GM12875 (cell line): ENCODE data around the gene PGGHG.

Source experiments
- H3K4me3 ChIP-seq: one replicate; pipeline ENCODE4 v1.5.1; 2011; ENCODE audit warnings: low read depth, low read length, control low read depth
- TF ChIP-seq, protein P1 (sequence below): IDR thresholded peaks from 2 replicates; pipeline ENCODE4 v1.5.1; 2011; ENCODE audit warnings: low read depth, mild to moderate bottlenecking, control low read depth, inconsistent platforms, low read length, moderate library complexity, borderline replicate concordance; ENCODE audit not compliant: insufficient read depth

PGGHG gene

DNA sequence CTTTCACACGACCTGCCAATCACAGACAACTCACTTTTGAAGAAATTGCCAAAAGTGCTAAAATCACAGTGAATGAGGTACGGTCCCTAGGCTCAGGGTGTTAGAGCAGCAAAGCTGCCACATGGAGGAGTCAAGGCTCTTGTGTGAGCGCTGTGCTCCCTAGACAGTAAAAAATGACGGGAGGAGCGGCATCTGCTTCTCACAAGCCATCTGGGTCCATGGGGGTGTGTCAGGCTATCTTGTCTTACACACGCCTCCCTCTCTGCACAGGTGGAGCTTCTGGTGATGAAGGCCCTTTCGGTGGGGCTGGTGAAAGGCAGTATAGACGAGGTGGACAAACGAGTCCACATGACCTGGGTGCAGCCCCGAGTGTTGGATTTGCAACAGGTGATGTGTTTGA, 37.4 kb upstream of the PGGHG start:
- TF ChIP-seq, protein P1, sequence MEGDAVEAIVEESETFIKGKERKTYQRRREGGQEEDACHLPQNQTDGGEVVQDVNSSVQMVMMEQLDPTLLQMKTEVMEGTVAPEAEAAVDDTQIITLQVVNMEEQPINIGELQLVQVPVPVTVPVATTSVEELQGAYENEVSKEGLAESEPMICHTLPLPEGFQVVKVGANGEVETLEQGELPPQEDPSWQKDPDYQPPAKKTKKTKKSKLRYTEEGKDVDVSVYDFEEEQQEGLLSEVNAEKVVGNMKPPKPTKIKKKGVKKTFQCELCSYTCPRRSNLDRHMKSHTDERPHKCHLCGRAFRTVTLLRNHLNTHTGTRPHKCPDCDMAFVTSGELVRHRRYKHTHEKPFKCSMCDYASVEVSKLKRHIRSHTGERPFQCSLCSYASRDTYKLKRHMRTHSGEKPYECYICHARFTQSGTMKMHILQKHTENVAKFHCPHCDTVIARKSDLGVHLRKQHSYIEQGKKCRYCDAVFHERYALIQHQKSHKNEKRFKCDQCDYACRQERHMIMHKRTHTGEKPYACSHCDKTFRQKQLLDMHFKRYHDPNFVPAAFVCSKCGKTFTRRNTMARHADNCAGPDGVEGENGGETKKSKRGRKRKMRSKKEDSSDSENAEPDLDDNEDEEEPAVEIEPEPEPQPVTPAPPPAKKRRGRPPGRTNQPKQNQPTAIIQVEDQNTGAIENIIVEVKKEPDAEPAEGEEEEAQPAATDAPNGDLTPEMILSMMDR: no peak
- H3K4me3 ChIP-seq: no peak overlapping the region

DNA sequence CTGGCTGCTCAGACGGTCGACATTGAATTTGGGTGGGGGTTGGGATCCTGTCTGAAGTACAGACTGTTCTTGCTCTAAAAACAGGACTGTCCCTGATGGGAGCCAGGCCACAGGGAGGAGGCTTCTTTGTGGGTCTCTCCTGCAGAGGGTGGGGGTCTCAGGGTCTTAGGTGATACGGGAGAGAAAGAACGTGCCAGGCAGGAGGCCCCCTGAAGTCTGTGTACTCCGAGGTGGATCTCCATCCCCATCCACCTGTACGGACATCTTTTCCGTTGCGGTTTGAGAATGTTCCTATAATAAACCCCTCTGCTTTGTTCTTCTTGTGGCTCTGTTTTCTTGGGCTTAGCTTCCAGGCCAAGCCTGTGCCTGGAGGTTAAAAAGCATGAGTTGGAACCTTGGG, 36.3 kb upstream of the PGGHG start:
- TF ChIP-seq, protein P1: no peak
- no peak overlapping the region for H3K4me3 ChIP-seq

DNA sequence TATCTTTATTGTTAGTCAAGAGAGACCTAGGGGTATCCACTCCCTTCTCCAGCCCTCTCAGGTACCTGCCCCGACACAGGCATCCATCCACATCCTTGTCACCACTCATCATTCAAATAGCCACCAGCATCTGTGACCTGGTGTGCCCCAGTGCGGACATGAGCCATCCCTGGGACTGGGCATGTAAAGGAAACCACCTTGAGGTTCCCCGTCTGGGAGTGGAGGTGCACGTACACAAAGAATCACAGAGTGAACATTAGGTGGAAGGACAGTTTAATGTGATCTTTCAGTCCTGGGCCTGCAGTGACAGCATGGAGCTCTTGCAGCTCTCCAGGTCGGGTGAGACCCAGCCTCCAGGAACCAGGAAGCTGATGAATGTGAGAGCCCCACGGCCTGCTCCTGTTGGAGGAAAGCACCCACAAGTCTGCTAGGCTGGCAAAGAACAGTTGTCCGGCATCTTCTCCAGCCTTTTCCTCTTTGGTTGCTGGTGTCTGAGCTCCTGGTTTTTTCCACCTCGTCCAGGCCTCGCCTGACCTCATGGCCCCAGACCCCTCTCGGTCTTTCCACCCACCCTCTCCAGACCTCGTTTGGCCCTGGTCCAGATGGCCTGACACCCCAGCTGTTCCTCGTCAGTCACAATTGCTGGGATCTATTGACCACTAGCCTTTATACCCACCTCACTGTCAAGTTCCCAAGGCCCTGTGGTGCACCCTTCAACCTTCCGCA, 35.6 kb upstream of the PGGHG start:
- H3K4me3 ChIP-seq: no peak overlapping the region
- TF ChIP-seq, protein P1: no peak

DNA sequence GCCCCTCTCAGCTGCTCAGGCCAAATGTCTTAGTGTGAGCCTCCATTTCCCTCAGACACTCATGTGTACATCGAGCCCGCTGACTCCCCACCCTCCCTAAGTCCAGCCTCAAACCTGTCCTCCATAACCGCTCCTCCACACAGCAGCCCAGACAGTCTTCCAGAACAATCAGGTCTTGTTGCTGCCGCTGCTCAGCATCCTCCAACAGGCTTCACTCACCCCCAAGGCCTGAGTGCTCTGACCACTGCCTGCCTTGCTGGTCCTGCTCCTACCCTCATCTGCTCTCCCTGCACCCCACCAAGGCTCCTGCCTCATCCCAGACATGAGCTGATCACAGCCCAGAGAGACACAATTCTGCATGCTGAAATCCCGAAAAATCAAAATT, 35.0 kb upstream of the PGGHG start:
- H3K4me3 ChIP-seq: no peak overlapping the region

DNA sequence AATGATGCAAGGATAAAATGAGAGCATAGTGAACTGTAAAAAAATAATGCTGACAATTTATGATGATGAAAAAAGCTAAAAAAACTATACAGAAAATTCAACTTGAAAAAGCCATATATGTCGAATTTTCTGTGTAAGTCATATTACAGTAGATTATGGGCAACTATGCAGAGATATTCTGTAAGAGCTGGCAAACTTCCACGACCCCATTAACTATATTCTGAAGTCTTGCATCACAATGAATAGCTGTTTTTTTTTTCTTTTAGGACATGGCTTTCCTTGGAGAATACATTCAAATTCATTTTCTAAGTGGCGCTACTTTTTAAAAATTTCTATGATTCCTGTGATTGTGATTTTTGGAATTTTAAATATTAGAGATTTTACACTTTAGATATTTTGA, 33.8 kb upstream of the PGGHG start:
- TF ChIP-seq, protein P1: no peak
- no peak overlapping the region for H3K4me3 ChIP-seq

More for the DNA sequence above, 35.0 kb upstream of the PGGHG start:
- TF ChIP-seq, protein P1: no peak

DNA sequence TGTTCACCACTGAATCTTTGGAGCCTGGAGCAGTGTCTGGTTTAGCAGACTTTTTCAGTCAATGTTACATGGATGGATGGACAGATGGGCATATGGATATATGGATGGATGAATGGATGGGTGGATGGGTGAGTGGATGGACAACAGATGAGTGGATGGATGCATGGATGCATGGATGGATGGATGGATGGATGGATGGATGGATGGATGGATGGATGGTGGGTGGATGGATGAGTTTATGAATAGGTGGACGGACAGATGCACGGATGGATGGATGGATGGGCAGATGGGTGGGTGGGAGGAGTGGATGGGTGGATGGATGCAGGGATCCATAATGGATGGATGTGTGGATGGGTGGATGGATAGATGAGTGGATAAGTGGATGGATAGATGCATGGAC, 33.1 kb upstream of the PGGHG start:
- TF ChIP-seq, protein P1: no peak
- no peak overlapping the region for H3K4me3 ChIP-seq

DNA sequence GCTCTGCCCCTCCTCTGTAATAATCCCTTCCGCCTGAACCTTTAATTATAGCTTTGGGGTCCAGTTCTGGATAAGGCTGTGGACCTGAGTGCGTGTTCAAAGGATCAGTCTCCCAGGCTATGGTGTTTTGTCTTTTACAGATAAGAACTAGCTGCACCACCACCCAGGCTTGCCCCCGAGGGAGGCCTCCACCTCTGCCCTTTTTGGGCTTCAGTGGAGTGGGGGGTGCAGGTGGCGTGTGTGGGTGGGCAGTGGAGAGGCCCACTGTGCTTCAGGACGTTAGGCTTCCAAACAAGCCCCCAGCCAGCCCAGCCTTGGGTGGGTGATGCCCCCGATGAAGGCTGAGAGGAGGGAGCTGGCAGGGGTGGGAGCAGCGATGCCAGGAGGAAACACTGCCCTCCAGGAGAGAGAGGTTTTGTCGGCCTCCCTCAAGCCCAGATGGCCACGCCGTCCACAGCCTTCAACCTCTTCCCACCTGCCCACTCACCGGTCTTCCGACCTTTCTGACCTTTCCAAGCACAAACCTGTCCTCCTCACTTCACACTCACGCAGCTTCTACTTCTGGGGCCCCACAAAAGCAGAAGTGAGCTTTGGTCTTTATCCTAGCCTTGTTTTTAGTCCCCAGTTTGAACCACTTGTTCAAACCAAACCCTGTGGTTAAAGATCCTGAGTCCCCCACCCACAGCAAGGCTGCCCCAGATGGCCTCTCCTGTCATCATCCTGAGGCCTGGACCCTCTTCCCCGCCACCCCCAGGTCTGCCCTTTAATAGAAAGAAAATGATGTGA, 31.8 kb upstream of the PGGHG start:
- H3K4me3 ChIP-seq: no peak overlapping the region
- TF ChIP-seq, protein P1: no peak
